GM20000 (cell line): Measurements from ENCODE around the gene MLANA.

Experiments used
- DNase-seq: peaks from one replicate; pipeline ENCODE4 v3.0.0; 2012; ENCODE audit warnings: low spot score
- TF ChIP-seq, protein P1 (sequence below): IDR thresholded peaks from 2 replicates; pipeline ENCODE4 v1.5.1; 2012; ENCODE audit warnings: mild to moderate bottlenecking, control low read depth; ENCODE audit errors: extremely low read depth, missing control alignments

Gene MLANA

DNA sequence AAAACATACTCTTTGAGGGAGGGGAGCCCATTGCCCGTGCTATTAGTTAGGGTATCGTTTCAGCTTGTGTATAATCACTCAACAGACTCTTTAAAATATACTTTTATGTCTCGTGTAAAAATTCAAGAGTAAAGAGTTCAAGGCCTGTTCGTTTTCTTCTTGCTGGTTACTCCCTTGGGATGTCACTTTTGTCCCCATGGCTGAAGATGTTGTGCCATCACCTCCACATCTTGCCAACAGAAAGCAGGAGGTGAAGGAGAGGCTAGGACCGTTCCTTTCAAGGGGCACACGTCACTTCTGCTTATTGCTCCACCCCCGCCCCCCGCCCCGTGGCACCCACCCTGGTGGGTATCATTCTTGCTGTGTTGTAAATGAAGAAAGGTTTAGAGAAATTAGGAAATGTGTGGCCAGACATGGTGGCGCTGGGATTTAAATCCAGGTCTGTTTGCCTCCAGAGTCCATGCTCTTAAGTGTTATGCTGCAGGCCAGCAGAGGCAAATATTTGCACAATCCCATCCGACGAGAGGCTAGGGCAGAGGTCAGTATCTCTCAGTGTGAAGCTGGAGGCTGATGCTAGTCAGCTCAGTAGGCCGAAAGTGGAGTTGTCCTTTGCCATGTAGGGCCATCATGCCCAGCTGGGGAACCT is 3.0 kb downstream of the MLANA start:
- no peak for DNase-seq
- TF ChIP-seq, protein P1, sequence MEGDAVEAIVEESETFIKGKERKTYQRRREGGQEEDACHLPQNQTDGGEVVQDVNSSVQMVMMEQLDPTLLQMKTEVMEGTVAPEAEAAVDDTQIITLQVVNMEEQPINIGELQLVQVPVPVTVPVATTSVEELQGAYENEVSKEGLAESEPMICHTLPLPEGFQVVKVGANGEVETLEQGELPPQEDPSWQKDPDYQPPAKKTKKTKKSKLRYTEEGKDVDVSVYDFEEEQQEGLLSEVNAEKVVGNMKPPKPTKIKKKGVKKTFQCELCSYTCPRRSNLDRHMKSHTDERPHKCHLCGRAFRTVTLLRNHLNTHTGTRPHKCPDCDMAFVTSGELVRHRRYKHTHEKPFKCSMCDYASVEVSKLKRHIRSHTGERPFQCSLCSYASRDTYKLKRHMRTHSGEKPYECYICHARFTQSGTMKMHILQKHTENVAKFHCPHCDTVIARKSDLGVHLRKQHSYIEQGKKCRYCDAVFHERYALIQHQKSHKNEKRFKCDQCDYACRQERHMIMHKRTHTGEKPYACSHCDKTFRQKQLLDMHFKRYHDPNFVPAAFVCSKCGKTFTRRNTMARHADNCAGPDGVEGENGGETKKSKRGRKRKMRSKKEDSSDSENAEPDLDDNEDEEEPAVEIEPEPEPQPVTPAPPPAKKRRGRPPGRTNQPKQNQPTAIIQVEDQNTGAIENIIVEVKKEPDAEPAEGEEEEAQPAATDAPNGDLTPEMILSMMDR: no peak

DNA sequence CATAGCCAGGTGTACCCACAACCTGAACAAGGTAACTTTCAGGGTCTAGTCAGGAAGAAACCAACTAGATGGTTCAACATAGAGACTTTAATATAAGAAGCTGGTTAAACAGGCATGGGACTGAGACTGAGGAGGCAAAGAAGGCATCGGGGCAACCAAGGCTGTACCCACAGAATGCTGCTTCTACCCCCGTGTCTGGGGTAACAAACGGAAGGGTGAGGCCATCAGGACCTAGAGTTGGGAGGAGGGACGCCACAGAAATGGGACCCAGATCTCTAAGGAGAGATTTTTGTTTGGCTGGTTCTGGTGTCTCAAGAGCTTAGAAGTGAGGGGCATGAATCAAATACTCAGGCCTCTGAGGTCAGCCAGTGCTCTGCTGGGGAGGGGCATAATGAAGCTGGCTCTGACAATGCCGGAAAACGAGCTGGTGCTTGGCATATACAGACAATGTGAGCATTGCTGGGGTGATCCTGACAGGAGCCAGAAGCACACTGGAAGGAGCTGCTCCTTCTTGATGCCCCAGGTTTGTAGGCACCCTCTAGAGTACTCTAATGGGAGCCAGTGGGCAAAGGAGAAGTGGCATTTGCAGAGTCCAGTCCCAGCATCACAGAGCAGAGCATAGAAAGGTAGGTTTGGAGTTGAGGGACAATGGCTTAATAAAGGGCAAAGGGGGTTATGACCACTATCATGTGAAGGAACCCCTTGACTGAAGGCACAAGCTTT is 3.7 kb downstream of the MLANA start:
- no peak for DNase-seq

DNA sequence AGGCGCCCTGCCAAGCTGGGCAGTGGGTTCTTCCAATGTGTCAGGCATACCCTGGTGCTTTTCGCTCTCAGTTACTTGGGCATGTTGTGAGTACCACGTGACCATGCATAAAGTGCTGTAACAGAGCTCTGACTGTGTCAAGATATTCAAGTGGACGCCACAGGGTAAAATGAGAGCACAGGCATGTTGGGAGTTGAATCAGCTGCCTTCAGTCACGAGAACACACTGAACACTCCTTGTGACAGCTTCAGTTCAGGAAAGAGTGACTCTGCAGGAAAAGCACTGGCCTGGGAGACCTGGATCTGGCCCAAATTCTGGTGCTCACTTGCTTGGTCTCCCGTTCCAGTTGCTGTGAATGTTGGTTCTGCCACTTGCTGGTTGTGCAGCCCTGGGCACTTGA is 5.1 kb downstream of the MLANA start:
- TF ChIP-seq, protein P1: no peak

More for the DNA sequence above, 3.7 kb downstream of the MLANA start:
- TF ChIP-seq, protein P1: no peak

DNA sequence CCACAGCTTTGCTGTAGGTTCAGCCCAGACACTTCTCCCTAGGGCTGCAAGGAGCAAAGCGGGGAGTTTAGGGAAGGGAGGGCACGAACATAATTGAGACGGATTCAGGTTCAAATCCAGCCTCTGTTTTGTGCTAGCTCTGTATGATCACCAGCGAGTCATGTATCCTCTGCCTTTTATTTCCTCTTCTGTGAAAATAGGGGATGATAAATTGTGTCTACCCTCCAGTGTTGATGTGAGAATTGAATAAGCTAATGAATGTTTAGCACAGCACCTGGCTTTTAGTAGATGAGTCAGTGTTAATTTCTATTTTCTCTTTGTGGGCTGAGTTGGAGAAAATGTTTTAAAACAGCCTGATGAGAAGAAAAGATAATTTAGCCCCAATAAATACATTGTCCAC is 6.2 kb downstream of the MLANA start:
- DNase-seq: no peak
- TF ChIP-seq, protein P1: no peak

More for the DNA sequence above, 5.1 kb downstream of the MLANA start:
- DNase-seq: no peak

DNA sequence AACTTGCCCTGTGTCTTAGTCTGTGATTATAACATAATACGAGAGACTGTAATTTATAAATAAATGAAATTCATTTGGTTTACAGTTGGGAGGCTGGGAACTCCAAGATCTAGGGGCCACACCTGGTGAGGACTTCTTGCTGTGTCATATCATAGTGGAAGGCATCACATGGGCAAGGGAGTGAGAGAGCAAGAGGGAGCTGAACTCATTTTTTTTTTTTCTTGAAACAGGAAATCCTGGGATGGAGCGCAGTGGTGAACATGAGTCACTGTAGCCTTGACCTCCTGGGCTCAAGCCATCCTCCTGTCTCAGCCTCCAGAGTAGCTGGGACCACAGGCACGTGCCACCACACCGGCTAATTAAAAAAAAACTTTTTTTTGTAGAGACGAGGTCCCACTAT is 7.2 kb downstream of the MLANA start:
- TF ChIP-seq, protein P1: no peak
- no peak for DNase-seq

DNA sequence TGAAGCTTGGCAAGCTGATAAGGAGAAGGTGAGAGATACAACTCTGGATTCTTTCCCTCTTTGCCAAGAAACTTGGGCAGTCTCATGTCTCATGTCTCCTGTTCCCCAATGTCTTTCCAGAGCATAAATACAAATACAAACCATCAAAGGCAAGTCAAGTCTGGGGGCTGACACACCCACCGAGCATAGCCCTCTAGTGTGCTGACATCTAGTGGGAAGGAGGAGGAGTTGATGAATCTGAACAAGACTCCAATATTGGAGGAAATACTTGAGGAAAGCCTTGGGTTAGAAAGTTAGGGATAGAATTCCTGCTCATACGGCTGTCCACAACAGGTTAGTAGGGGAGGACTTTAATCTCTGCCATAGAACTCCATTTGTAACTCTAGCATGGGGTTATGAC is 8.6 kb downstream of the MLANA start:
- DNase-seq: no peak
- TF ChIP-seq, protein P1: no peak

DNA sequence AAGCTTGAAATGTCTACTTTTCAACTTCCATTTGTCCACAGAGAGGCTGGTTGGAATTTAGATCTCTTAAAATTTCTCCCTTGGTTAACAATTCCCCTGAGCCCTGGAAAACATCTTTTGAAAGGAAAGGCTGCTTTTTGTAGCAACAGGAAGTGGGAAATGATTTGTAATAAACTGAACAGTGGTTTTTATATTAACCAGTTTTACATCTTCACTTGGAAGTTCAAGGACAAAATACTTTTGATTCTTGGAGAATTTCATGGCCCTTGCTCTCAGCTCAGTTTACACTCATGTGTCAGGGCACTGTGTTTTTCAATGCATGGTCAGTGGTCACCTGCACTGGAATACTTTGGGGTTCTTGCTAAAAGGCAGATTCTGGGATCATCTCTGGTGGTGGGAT is 9.9 kb downstream of the MLANA start:
- no peak for DNase-seq
- TF ChIP-seq, protein P1: no peak
